Stimulated activated CD4-positive, alpha-beta T cell treated with anti-CD3 and anti-CD28 coated beads, Interleukin-2, amount 100 ng/mL, for 48 hours (primary cell): ENCODE data around the gene ANO10.
"Not testable (repeated sequence)": the region's sequence is repeated elsewhere in the genome, so short reads cannot be mapped to it uniquely, and the experiment has no call there.

Source experiments
- DNase-seq, 2 donors: peaks; one replicate each; pipeline ENCODE4 v3.0.0-alpha.2; 2020

ANO10 gene

DNA sequence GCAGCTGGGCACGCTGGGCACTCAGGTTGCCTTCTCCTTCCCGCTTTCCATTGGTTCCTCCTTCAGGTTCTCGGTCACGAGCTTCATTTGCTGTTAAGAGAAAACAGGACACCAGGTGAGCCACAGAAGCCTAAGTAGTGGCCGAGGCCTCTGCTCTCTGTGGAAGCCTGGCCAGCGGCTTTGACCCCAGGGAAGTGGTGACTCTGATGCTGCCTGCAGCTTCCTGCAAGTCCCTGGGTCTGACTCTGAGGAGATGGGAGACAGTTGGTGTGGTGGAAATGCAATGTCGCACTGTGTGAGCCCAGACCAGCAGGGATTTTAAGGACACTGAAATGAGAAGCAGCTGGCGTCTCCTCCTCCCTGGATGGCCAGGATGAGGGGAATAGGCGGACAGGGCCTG is 254.9 kb downstream of the ANO10 start:
- no peak for DNase-seq

DNA sequence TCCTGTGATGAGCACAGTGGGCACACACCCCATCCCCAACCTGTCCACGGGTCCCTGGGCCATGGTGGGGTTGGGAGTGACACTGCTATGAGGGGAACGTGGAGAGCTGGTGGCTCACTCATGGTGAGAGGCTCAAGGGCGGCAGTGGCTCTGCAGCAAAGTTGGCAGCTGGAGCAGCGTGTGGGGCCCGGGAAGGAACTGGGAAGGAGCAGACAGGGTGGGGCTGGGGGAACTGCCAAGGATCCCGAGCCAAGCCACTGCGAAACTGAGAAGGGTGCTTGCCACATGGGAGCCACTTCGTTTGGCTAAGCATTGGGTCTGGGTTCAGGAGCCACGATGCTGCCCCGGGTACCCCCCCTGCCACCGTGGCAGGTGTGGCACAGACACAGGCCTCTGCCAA is 255.3 kb downstream of the ANO10 start:
- DNase-seq, result no peak

DNA sequence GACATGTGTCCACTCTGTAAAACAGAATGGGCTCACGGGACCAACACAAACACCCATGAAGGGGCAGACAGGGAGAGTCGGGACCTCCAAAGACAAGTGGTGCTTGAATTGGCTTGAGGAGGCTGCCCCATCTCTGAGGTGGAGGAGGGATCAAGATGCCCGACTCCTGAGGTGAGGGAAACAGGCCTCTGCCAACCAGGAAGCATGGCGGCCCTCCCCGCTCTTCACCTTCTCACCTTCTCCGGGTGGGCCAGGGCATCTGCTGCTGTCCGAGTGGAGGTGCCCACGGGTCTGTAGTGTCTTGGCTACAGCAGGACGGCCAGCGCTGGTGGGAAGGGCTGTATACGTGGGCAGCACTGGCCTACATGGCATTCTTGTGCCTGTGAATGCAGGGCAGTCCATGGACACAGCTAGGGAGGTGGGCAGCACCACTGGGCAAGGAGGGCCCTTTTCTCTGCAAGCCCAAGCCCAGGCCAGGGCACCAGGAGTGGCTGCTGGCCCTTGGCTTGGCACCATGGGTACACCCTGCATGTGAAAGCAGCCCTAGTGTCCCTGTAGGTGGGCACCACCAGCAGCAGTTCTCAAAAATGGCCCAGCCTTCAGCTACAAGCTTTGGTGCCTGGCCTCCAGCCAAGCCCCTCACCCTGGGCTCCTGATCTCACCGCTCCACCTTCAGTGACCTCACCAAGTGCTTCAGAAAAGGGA is 256.1 kb downstream of the ANO10 start:
- no peak for DNase-seq

DNA sequence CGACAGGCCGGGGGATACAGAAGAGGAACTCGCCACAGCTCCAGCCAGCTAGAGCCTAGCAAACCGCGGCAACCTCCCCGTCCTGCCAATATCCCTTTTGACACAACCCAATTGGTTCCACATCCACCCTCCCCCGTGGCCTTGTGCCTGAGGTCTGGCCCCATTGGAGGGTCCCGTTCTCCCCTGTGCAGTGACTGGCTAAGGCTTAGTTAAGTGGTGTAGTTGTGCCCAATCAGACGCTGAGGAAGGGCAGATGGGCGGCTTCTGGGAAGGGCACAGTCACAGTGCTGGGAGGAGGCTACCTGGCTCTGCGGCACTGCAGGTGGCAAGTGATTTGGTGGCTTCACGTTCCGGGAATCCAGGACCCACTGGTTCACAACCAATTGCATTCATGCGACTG is 256.9 kb downstream of the ANO10 start:
- no peak for DNase-seq

DNA sequence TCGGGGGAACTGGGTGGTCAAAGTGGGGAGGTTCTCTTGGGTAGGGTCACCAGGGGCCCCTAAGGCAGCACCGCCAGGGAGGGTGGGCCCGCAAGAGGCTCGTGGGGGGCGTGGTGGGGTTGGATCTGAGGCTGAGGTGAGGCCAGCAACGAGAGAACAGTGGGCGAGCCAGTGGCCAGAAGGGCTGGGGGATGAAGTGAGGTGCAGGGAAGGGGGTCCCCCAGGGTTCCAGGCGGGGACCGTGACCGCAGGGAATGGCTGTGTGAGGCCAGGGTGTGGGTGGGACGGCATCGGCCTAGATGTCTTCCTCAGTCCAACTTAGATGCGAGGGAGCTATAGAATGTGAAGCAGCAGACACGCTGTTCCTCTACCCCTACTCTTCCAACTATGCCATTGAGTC is 257.3 kb downstream of the ANO10 start:
- DNase-seq, result no peak

DNA sequence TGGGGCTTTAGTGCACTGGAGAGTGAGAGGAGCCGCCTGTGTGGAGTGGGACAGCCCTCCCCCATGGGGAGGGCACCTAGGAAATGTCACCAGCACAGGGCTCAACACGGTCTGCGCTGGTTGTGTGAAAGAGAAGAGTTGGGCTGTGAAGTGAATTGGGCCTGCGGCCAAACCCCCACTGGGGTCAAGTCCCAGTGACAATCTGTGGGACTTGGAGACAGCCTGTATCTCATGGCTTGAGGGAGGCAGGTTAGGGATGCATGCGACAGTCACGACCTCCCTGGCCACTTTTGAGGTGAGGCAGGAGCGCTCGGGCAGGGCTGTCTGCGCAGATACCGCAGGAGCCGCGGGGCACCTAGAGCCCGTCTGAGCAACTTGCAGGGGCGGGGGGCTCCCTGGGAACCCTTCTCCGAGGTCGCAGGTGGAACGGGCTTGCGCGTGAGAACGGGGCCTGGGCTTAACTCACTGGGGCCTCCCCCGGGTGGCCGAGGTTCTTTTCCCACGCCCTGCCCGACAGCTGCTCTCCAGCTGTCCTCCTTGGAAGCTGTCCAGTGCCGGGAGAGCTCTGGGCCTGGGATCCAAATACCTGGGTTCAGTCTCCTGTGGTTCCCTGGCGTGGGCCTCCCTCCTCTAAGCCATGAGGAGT is 258.1 kb downstream of the ANO10 start:
- no peak for DNase-seq

DNA sequence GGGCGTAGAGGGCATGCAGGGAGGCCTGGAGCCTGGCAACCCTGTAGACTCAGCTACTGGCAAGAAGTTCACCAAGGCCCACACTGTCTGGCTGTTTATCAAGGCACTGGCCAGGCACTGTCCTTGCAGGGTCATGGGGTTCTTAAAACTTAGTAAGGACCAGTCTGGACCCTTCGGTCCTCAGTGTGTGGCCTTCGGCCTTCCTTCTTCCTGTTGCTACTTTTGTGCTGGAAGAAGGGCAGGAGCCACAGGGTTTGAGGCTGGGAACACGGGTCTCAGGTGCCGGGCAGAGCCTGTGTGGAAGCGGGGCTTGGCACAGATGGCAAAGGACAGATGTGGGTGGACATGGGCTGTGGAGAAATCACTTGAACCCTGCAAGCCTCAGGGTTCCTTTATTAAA is 258.9 kb downstream of the ANO10 start:
- DNase-seq, result no peak

DNA sequence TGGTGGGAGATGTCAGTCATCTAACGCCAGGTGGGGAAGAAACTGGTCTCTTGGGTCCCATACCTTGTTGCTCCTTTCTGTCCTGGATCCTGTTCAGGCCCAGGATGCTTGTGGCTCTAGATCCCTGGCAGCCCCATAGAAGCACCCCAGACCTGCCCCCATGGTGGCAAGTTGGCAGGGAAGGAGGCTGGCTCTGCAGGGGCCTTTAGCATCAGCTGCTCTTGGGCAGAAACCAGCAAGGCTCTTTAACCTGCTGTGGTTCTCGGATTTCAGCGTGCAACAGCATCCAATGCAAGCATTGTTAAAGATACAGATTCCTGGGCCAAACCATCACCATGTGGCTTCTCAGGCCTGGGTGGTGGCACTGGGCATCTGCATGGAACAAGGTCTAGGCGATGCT is 259.6 kb downstream of the ANO10 start:
- no peak for DNase-seq

DNA sequence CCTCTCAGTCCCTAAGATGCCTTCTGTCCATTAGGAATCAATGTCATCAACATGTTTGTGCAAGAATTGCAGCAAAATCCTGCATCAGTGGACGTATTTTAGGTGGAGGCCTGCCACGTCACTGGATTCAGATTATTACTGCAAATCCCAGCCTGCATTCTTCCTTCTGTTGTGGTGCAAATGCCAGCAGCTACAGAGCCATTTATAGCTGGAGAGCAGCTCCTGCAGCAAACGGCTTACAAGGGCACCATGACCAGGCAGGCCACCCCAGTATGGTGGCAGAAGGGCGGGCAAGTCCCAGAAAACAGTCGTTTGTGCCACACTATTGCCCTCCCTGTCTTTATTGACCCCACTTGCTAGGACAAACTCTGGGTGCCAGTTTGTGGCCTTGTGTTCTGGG is 260.7 kb downstream of the ANO10 start:
- DNase-seq, result no peak

DNA sequence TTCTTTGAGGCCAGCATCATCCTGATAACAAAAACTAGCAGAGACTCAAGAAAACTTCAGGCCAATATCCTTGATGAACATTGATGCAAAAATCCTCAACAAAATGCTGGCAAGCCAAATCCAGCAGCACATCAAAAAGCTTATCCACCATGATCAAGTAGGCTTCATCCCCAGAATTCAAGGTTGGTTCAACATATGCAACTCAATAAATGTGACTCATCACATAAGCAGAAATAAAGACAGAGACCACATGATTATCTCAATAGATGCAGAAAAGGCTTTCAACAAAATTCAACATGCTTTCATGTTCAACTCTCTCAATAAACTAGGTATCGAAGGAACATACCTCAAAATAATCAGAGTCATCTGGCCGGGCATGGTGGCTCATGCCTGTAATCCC is 265.8 kb downstream of the ANO10 start:
- DNase-seq, result not testable (repeated sequence)

DNA sequence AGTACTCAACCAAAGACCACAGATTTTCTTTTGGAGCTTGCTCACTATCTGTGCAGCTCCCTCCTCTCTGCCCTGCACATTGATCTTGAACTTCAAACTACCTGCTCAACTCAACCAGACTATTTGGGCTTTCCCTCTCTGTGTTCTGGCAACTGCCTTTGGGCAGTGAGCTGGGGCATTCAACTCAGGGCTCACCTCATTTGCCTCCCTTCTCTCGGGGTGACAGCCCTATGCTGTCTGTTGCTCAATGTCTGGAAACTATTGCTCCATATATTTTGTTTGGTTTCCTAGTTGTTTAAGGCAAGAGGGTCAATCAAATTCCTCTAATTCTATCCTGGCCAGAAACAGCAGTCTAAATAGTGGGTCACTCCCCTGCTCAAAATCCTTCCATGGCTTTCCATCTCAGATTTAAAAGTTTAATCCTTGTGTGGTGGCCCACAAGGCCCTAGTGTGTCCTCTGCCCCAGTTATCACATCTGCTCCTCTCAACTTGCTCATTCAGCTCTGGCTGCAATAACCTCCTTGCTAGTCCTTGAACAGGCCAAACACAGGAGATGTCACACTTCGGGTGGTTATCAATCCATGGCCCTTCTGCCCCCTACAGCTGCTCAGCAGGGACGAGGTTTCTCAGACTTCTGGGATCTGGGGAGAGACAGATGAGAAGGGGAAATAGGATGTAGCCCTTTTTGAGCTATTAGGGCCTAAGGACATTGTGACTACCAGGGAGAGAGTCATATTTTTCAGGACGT is 267.7 kb downstream of the ANO10 start:
- DNase-seq, result no peak

DNA sequence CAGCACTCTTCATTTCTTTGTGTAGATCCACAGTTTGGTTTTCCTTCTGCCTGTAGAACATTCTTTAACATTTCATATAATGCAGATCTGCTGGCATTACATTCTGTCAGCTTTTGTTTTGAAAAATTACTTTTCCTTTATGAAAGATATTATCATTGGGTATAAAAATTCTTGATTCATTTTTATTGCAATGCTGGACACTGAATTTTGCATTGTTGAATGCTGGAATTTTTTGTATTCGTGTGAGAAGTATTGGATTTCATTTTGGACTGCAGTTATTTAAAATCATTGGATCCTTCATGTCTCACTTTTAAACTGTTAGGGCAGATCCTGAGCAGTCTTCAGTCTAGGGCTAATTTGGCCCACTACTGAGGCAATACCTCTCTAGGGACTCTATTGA is 268.4 kb downstream of the ANO10 start:
- DNase-seq, result no peak

DNA sequence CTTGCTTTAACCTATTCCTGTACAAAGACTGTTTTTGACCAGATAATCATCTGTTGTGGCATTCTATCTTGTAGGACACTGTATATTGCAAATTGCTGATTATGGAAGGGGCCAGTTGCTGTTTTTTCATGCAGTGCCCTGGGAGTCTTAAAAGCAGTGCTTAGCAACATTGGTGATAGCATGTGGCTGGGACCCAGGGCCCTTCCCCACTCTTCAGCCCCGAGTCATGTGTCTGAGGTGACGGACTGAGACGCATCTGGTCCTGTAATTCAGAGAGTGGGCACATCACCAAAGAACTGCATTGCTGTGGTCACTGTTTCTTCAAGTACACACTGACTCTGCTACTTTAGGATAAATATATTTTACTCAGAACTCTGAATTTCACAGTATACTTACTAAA is 272.1 kb downstream of the ANO10 start:
- no peak for DNase-seq

DNA sequence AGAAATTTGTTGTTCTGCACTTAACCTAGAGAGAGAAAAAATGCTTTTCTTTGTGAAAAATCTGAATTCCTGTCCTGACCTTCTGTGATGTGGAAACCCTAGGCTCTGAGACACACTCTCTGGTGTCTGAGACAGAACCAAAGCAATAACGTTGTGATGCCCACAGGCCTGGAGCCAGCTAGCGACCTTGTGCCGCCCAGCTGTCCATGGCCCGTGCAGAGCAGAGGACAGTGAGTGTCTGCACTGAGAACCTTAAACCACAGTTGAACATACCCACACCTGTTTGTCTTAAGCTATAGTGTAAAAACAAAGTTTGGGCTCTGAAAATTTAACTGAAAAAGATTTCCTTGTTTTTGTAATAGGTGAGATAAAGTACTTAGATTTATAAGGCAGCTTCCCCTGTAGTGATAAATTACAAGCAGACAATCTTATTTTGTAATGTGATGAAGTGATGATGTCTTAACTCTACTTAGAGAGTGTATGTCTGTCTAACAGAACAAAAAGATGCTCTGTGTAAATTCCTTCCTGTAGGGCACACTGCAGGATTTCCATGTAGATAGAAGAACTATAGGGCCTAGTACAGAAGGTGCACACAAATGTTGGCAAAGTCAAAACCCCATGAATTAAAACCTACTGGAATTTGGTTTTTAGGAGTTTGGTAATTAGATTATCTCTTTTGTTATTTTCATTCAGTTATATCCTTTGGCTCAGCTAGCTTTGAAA is 272.8 kb downstream of the ANO10 start:
- no peak for DNase-seq

DNA sequence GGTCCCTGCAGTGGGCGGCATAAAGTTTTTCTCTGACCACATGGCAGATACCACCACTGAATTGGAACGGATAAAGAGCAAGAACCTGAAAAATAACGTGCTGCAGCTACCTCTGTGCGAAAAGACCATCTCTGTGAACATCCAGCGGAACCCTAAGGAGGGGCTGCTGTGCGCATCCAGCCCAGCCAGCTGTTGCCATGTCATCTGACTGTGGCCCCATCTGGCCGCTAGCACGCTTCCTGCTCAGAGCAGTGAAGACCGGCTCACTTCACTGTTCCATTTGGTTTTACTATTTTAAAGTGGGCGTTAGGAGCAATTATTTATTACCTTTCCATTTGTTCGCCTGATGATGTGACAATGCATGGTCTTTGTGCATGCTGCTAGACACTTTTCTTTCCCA is 273.5 kb downstream of the ANO10 start:
- DNase-seq, result no peak

DNA sequence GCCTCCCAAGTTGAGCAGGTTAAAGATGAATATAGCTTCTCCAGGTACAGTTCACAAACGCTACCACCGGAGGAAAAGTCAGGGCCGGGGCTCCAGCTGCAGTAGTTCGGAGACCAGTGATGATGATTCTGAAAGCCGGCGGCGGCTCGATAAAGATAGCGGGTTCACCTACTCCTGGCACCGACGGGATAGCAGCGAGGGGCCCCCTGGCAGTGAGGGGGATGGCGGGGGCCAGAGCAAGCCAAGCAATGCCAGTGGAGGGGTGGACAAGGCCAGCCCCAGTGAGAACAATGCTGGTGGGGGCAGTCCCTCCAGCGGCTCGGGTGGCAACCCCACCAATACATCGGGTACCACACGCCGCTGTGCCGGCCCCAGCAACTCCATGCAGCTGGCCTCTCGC is 274.0 kb downstream of the ANO10 start:
- DNase-seq, result no peak

DNA sequence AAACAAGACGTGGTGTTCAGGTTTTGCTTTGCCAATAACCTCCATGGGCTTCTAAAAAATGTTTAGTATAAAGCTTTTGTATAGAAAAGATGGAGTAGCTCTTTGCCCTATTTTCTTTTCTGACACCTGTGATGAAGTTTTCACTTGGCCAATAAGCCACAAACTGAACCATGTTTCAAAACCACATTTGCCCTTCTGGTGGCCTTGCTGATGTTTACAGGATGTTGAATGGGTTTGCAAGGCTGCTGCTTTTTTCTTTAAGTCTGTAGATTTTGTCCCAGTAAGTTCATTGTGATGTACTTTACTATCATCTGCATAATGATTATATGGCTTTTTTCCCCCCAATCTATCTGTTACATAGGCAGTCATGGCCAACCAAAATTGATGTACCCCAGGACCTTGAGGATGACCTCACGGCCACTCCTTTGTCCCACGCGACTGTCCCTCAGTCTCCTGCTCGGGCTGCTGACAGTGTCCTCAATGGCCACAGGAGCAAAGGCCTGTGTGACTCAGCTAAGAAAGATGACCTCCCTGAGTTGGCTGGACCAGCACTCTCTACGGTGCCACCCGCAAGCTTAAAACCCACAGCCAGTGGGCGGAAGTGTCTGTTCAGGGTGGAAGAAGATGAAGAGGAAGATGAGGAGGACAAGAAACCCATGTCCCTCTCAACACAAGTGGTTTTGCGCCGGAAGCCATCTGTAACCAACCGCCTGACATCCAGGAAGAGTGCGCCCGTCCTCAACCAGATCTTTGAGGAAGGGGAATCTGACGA is 274.6 kb downstream of the ANO10 start:
- no peak for DNase-seq

DNA sequence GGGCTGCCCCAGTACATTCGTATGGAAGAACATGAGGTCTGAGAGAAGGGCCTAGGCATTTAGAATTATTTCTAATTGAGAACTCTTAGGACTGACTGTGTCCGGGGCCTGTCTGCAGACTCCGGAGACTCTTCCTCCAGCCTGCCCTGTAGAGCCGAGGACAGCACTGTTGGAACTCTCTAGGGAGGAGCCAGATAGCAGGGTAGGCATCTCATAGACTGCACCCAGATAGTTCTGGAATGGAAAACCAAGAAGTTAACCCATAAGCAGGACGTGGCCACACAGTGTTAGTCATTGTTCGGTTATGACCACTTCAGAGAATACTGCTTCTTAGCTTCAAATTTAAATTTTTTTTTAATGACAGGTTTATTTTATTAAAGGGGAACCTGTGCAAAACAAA is 275.9 kb downstream of the ANO10 start:
- DNase-seq, result no peak

DNA sequence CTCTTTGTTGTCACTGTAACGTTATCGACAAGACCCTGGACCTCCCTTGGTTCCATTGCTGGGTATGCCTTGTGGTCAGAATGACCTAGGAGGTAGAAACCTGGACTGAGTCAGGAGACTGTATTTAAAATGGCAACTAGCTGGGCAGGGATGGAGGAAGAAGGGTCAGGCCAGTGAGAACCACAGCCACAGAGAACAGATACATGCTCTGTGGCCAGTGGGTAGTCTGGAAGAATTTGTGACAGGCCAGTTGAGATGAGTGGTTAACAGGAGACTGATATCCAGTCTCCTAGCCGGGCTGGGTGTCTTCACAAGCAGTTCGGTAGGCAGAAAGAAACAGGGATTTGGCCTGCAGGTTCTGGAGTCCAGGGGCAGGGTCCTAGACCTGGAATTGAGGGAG is 276.6 kb downstream of the ANO10 start:
- DNase-seq, result no peak

DNA sequence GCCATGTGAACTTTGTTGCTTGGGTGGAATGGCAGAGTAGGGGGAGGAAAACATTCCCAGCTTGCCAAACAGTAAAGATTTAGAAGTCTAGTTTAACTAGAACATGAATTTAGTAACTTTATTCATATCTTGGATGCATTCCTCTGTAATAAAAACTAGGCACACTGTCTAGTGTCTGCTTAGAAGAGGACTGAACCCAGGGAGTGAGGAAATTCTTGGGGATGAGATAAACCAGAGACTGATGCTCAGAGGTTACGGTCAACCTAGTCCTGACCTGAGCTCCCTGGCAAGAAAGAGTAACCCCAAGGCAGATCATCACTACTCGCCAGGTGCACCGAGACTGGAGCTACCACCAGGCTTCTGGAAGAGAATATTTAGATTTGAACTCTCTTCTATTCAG is 277.3 kb downstream of the ANO10 start:
- DNase-seq, result no peak

DNA sequence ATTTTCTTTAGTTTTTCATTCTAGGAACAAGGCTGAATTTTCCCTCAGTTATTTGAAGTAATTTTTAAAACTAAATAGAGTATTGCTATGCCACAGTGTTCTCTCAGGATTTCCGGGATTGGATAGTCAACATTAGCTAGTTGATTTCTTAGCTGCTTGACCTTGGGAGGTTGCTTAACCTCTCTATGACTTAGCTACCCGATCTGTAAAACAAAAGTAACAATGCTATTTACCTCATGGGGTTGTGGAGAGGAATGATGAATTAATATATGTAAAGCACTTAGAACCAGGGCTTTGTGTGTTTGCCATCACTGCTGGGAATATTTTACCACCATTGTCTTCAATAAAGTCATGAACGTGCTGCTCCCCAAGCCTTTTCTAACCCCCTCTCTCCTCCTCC is 278.0 kb downstream of the ANO10 start:
- no peak for DNase-seq

DNA sequence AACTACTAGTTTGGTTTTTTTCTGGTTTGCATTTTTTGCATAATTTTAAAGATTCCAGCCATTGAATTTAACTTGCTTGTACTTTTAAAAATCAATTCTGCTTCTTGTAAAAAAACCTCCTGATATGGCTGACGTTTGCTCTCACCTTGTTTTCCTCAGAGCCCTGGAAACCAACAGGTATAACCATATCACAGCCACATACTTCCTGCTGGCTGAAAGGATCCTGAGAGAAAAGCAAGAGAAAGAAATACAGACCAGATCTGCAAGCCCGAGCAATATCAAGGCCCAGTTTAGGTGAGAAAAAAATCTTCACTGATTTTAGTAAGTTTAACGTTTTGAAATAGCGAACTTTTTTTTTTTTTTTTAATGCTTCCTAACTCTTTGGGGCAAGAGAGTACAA is 278.6 kb downstream of the ANO10 start:
- DNase-seq, result no peak

DNA sequence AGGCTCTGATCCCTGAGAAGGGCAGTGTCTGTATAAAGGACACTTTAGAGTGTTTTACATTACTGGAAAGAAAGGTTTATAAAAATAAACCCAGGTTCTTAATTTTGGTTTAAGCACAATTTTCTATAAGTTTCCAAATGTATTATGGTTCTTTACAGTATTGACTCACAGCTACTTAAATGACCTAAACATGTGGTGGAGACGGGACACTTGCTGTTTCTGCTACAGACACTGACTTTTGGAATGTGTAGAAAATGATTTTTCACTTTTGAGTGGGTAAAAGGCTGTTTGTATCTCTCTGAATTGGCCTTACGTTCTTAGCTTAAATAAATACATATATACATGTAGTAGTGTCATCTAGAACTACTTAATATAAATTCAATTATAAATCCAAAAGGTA is 280.0 kb downstream of the ANO10 start:
- no peak for DNase-seq
